GM12801 (cell line): ENCODE data around the gene LRP1.

Experiments used
- CTCF ChIP-seq: IDR thresholded peaks from one replicate; pipeline ENCODE4 v1.5.1; 2011; ENCODE audit warnings: control low read depth; ENCODE audit not compliant: insufficient read length; ENCODE audit errors: extremely low read depth

LRP1 gene

GRCh38 chr12:57127726-57128518 lies at the start of gene LRP1:
LRP1 (plus strand) TSS chr12:57128483; CDS start chr12:57128965, 482 bp downstream.
- no peak for TF ChIP-seq CTCF

GRCh38 chr12:57078519-57079404 lies 49.5 kb upstream of the LRP1 start, which contains the start of gene NEMP1:
NEMP1 (minus strand) TSS chr12:57078791; CDS start chr12:57078745, 46 bp downstream.
- TF ChIP-seq CTCF: no peak

- TF ChIP-seq CTCF: no peak
Observed at GRCh38 chr12:57079821-57080220, 48.5 kb upstream of the LRP1 start.

GRCh38 chr12:57080855-57081254 lies 47.4 kb upstream of the LRP1 start:
- TF ChIP-seq CTCF: no peak

GRCh38 chr12:57085999-57086492 lies 42.2 kb upstream of the LRP1 start:
- TF ChIP-seq CTCF: no peak

GRCh38 chr12:57086493-57087009 lies 41.7 kb upstream of the LRP1 start:
- no peak for TF ChIP-seq CTCF

- TF ChIP-seq CTCF: no peak
Observed at GRCh38 chr12:57087010-57087690, 41.1 kb upstream of the LRP1 start.
